HL-60/S4 treated with phorbol 12-myristate 13-acetate at 8.2 ng/mL for 4 days and 3 days (cell line): ENCODE results near the gene SERBP1.
"Not testable (repeated sequence)": the region's sequence is repeated elsewhere in the genome, so short reads cannot be mapped to it uniquely, and the experiment has no call there.

ENCODE experiments used
- in situ Hi-C: fragments of 300-500 bp; cut with MboI; formaldehyde crosslinking; loops from 2 replicates; pipeline ENCODE4 v1.15.0; 2022; ENCODE audit warnings: low sequenced_read_pairs

SERBP1 gene

GRCh38 chr1:67413101-67413500 lies 17.1 kb downstream of the SERBP1 start:
- in situ Hi-C loops: not testable (repeated sequence)

GRCh38 chr1:67408148-67408547 lies 22.1 kb downstream of the SERBP1 start:
- in situ Hi-C loops: no loop called here

GRCh38 chr1:67407498-67407897 lies 22.7 kb downstream of the SERBP1 start:
- in situ Hi-C loops: no loop called here

DNA sequence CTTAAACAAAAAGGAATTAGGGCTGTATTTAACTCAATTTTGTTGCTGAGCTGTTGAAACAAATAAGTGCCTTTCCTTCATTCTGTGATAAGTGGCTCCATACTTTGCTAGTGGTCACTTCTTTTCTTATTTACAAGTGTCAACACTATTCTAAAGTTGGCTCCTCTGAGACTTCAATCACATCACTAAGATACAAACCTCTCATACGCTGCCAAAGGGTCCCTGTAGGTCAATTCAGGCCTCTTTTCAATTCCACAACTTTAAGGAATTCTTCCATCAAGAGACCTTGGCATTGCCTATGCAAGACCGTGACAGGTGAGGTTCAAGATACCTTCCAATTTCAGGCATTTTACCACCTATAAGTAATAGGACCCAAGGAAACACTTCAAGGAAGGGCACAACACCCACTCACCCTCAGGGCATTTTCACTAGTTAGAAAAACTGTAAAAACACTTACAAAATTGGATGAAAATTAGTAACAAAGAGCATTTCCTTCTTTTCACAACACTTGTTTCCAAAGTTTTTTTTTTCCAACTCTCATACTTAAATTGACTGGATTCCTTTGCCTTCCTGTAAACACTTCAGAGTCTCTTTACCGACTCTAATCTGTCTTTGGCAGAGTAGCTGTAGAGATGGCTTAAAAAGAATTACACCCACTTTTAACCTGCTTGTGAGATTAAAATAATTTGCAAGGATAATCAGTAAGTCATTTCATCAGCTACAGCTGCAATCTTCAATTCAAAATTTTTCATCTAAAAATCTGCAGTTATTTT lies 24.5 kb downstream of the SERBP1 start:
- in situ Hi-C loops: no loop called here

- in situ Hi-C loops: no loop called here
Measured at GRCh38 chr1:67404212-67404620, 26.0 kb downstream of the SERBP1 start.

- in situ Hi-C loops: no loop called here
Measured at GRCh38 chr1:67401443-67401842, 28.8 kb downstream of the SERBP1 start.

DNA sequence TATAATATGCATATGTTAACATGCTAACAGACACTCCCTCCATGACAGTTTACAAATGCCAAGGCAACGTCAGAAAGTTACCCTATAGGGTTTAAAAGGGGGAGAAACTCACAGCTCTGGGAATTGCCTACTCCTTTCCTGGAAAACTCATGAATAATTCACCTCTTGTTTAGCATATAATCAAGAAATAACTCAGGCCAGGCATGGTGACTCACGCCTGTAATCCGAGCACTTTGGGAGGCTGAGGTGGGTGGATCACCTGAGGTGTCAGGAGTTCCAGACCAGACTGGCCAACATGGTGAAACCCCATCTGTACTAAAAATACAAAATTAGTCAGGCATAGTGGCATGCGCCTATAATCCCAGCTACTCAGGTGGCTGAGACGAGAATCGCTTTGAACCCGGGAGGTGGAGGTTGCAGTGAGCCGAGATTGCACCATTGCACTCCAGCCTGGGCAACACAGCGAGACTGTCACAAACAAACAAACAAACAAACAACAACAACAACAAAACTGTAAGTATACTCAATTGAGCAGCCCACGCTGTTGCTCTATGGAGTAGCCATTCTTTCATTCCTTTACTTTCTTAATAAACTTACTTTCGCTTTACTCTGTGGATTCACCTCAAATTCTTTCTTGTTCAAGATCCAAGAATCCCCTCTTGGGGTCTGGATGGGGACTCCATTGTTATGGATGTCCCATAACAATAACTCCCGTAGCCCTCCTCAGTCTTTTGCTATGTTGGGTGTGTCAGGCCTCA lies 30.0 kb downstream of the SERBP1 start:
- in situ Hi-C loops: not testable (repeated sequence)

GRCh38 chr1:67399199-67399993 lies 30.8 kb downstream of the SERBP1 start:
- in situ Hi-C loops: no loop called here

GRCh38 chr1:67394548-67394947 lies 35.7 kb downstream of the SERBP1 start:
- in situ Hi-C loops: no loop called here

GRCh38 chr1:67393737-67394136 lies 36.5 kb downstream of the SERBP1 start:
- in situ Hi-C loops: no loop called here

- in situ Hi-C loops: no loop called here
Measured at GRCh38 chr1:67393240-67393639, 37.0 kb downstream of the SERBP1 start.

DNA sequence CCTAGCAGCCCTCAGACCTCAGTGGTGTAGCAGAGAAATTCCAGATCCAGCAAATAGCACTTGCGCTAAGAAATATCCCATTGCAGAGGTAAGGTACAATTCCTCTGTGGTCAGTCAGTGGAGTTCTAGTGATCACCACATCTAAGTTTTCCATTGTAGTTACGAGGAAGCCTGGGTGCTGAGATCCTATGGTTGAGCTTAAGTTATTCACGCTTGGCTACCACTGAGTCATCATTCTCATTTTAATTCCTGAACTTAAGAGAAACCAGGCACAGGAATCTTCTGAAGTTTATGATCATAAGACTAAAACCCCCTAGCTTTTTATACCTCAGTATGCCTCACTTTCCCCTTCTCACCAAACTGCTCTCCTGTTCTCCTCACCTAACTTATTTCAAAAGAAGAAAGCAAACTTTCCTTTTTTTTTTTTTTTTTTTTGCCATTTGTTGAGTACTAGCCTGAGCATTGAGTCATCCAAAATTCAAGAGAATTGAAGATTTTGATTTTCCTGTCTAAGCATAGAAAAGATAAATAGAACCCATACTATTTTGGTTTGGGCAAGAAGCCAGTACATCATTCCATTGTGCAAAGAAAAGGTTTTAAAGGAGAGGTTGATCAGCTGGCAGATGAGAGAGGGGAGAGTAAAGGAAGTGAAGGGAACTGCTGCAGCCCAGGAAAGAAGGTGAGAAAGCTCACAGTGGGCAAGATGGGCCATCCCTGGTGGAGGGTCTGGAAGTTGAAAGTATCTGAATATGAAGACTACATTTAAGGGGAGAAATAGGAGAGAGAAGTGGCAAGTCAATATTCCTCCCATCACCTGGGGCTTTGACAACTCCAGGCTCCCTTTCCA lies 39.9 kb downstream of the SERBP1 start:
- in situ Hi-C loops: no loop called here

GRCh38 chr1:67383999-67384638 lies 46.1 kb downstream of the SERBP1 start:
- in situ Hi-C loops: no loop called here

DNA sequence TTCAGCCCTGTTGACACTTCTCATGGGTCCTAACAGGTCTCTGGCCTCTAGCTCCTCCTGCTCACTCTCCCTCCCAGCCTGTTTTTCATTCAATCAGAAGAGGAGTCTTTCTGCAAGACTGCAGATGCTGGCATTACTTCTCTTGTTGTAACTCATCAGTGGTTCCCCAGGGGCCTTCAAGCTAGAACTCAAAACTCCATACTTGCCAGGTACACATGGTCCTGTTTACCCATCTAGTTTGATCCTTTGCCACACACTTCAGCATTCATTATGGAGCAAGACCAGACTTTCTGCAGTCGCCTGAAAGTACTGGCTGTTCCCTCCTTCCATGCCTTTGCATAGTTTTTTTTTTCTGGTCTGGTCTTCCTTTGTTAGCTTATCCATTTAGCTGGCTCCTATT lies 47.9 kb downstream of the SERBP1 start:
- in situ Hi-C loops: no loop called here

- in situ Hi-C loops: no loop called here
Measured at GRCh38 chr1:67381154-67381553, 49.0 kb downstream of the SERBP1 start.

GRCh38 chr1:67377253-67377652 lies 52.9 kb downstream of the SERBP1 start:
- in situ Hi-C loops: no loop called here

- in situ Hi-C loops: no loop called here
Measured at GRCh38 chr1:67376381-67376780, 53.8 kb downstream of the SERBP1 start.

DNA sequence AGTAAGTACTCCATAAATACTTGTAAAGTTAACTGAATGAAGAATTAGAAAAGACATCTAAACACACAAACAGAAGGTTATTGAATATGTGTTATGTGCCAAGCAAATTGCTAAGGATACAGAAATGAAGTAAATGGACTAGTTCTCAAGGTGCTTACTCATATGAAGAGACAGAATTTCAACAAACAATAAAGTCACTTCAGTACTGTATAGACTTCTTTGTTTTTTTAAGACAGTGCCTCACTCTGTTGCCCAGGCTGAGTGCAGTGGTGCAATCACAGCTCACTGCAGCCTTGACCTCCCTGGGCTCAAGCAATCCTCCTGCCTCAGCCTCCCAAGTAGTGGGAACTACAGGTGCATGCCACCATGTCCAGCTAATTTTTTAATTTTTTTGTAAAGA lies 57.3 kb downstream of the SERBP1 start:
- in situ Hi-C loops: no loop called here

DNA sequence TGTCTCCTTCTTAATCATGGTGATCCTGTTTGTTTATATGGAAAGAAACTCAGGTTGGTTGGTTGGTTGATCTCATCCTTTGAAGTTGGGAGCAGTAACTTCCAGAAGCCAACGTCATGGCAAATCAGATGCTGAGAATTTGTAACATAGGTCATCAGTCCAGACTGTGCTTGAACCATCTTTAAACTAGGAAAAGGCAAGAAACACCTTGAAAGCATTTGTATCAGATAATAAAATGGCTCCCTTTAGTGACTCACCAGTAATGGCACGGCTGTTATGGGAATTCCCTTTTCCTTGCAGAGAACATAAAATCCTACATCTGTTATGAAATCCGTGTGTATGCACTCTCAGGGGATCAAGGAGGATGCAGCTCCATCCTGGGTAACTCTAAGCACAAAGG lies 58.1 kb downstream of the SERBP1 start:
- in situ Hi-C loops: no loop called here

DNA sequence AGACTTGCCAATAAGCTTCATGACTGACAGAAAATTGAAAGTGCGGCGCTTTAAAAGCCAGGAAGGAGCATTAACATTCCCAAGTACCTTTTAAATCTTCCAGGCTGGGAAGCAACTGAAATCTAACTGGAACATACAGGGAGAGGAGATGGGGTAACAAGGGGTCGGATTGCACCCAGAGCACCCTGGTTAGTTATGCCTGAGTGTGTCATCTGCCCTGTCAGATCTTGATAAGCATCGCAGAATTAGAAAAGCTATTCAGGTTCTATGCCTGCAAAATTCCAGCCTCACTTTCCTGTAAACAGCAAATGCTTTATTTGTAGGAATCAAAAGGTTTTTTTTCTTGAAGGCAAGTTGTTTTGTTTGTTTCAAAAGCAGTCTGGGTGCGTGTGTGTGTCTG lies 58.5 kb downstream of the SERBP1 start:
- in situ Hi-C loops: no loop called here
